Smooth muscle cell (in vitro differentiated cells): Measurements from ENCODE around the gene OR4L1. TPM values are rescaled to one million over a fixed set of nuclear protein-coding genes. Genes with fewer than 3 reads are reported as not detected.

ENCODE experiments used
- DNase-seq: peaks from one replicate; lab custom pipeline; 2025; ENCODE audit not compliant: unreplicated experiment; lab: John Stamatoyannopoulos, UW
- H2AFZ ChIP-seq: fragments of 200-600 bp; sonication (generic); 2 replicates; pipeline ENCODE4 v1.6.0; 2016; ENCODE audit warnings: antibody characterized with exemption, low read depth, mild to moderate bottlenecking
- H3F3A ChIP-seq: fragments of 200-600 bp; sonication (generic); 2 replicates; pipeline ENCODE4 v1.6.0; 2017; ENCODE audit warnings: antibody characterized with exemption, low read depth
- H3K27ac ChIP-seq: fragments of 200-600 bp; sonication (generic); 2 replicates; pipeline ENCODE4 v1.5.1; 2016; ENCODE audit warnings: low read depth, mild to moderate bottlenecking
- H3K27me3 ChIP-seq: fragments of 200-600 bp; sonication (generic); 2 replicates; pipeline ENCODE4 v1.6.1; 2016; ENCODE audit warnings: low read depth, mild to moderate bottlenecking
- H3K36me3 ChIP-seq: fragments of 200-600 bp; sonication (generic); 2 replicates; pipeline ENCODE4 v1.5.1; 2016; ENCODE audit warnings: low read depth
- H3K4me1 ChIP-seq: fragments of 200-600 bp; sonication (generic); 2 replicates; pipeline ENCODE4 v1.5.1; 2016; ENCODE audit warnings: low read depth
- H3K4me2 ChIP-seq: fragments of 200-600 bp; sonication (generic); 2 replicates; pipeline ENCODE4 v1.6.0; 2016; ENCODE audit warnings: mild to moderate bottlenecking
- H3K4me3 ChIP-seq: fragments of 200-600 bp; sonication (generic); 2 replicates; pipeline ENCODE4 v1.5.1; 2016; ENCODE audit warnings: mild to moderate bottlenecking
- H3K79me2 ChIP-seq: fragments of 200-600 bp; sonication (generic); 2 replicates; pipeline ENCODE4 v1.6.0; 2016; ENCODE audit warnings: low read depth, mild to moderate bottlenecking
- H3K9ac ChIP-seq: fragments of 200-600 bp; sonication (generic); 2 replicates; pipeline ENCODE4 v1.6.0; 2016; ENCODE audit warnings: low read depth
- H3K9me3 ChIP-seq: fragments of 200-600 bp; sonication (generic); replicated peaks from 2 replicates; pipeline ENCODE4 v1.5.1; 2016; ENCODE audit warnings: low read depth
- H4K20me1 ChIP-seq: fragments of 200-600 bp; sonication (generic); 2 replicates; pipeline ENCODE4 v1.6.0; 2016; ENCODE audit warnings: low read depth
- WGBS: methylation state at CpG from one replicate; pipeline ENCODE4 v1.1.7; 2016; ENCODE audit warnings: low lambda C conversion rate; 5-methylcytosine and 5-hydroxymethylcytosine counted together
- polyA plus RNA-seq: library from polyadenylated mRNA; unstranded; fragments of >200 nt; fragmentation: Nextera tagmentation; extraction: Ambion mirVana; gene quantifications from 2 replicates; pipeline ENCODE4 v1.2.1, GENCODE V29; 2016
- total RNA-seq: library from RNA; depleted of rRNA; stranded (reverse); fragments of >200 nt; gene quantifications from 2 replicates; pipeline ENCODE4 v1.2.3, GENCODE V29; 2014
- TF ChIP-seq, protein P1 (sequence below): fragments of 200-600 bp; sonication (generic); IDR thresholded peaks from 2 replicates; pipeline ENCODE4 v1.5.1; 2017; ENCODE audit warnings: borderline replicate concordance, mild to moderate bottlenecking, antibody characterized with exemption; ENCODE audit not compliant: insufficient read depth, poor library complexity, severe bottlenecking

OR4L1 gene
- total and polyA plus RNA-seq, 2 experiments from 2014 or later = not detected

DNA sequence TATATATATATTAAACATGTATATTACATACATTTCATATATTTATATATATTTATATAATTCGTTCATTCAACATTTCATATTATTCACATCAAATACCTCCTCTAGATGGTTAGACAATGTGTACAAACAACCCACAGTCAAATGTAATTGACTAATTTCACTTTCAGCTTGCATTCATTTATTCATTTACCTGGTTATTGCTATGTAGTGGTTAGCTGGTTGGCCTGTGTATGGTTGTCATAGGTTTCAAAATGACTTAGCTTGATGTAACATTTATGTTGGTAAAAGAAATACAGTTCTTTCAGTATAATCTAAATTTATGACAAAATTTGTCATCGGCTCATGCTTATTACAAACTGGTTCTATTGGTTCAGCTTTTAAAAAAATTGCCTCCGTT is 24.4 kb upstream of the OR4L1 start:
- no peak for DNase-seq
- H3K27ac ChIP-seq = no peak overlapping the region
- H3K9me3 ChIP-seq = peaks cover 4% of the 10 kb centered on the region
- no peaks in the 10 kb centered on the region for H3K79me2 ChIP-seq
- H3F3A ChIP-seq = no peaks in the 10 kb centered on the region
- 64% methylated on average over 3 of the region's 3 CpGs for WGBS
- H3K4me2 ChIP-seq = no peak overlapping the region
- no peak overlapping the region for H3K4me3 ChIP-seq
- H3K36me3 ChIP-seq = no peaks in the 10 kb centered on the region
- no peak overlapping the region for H2AFZ ChIP-seq
- TF ChIP-seq, protein P1, sequence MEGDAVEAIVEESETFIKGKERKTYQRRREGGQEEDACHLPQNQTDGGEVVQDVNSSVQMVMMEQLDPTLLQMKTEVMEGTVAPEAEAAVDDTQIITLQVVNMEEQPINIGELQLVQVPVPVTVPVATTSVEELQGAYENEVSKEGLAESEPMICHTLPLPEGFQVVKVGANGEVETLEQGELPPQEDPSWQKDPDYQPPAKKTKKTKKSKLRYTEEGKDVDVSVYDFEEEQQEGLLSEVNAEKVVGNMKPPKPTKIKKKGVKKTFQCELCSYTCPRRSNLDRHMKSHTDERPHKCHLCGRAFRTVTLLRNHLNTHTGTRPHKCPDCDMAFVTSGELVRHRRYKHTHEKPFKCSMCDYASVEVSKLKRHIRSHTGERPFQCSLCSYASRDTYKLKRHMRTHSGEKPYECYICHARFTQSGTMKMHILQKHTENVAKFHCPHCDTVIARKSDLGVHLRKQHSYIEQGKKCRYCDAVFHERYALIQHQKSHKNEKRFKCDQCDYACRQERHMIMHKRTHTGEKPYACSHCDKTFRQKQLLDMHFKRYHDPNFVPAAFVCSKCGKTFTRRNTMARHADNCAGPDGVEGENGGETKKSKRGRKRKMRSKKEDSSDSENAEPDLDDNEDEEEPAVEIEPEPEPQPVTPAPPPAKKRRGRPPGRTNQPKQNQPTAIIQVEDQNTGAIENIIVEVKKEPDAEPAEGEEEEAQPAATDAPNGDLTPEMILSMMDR = no peak
- no peaks in the 10 kb centered on the region for H3K27me3 ChIP-seq
- no peak overlapping the region for H3K9ac ChIP-seq
- no peaks in the 10 kb centered on the region for H3K4me1 ChIP-seq
- H4K20me1 ChIP-seq = no peaks in the 10 kb centered on the region

DNA sequence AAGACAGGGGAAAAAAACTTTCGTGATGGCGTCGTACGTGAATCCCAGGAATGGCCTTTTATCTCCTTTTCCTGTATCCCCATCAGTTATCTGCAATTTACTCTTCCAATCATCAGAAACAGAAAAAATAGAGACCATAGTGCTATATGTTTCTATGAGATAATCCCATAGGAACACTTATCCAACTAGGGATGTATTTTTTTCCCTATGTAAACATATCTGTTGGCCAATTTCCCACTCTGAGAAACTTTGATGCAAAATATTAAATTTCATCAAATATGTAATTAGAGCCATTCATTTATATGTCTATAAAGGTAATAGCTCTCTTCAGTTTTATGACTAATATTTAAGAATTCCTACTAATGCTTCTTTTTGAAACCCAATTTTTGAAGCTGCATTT is 23.9 kb upstream of the OR4L1 start, which contains the start of gene OR4K13:
TSS of gene OR4K13 (minus strand) at position 101 of the 400 bp plus-strand sequence. CDS start 1,280 bp downstream, outside the sequence.
- Histone ChIP-seq H3K4me2 (no peak within 1 kb of the TSS), H3K9me3 (peaks cover 4% of the 10 kb centered on the region), H4K20me1 (no peaks in the 10 kb centered on the region), H3K27ac (no peak within 1 kb of the TSS), H3K27me3 (no peaks in the 10 kb centered on the region), H3K9ac (no peak within 1 kb of the TSS), H3F3A (no peaks in the 10 kb centered on the region), H3K4me1 (no peaks in the 10 kb centered on the region), H3K4me3 (no peak within 1 kb of the TSS), H3K36me3 (no peaks in the 10 kb centered on the region), H2AFZ (no peak within 1 kb of the TSS), H3K79me2 (no peaks in the 10 kb centered on the region)
- TF ChIP-seq, protein P1 = no peak
- WGBS = 91% methylated on average over 4 of the region's 4 CpGs
- DNase-seq = no peak

DNA sequence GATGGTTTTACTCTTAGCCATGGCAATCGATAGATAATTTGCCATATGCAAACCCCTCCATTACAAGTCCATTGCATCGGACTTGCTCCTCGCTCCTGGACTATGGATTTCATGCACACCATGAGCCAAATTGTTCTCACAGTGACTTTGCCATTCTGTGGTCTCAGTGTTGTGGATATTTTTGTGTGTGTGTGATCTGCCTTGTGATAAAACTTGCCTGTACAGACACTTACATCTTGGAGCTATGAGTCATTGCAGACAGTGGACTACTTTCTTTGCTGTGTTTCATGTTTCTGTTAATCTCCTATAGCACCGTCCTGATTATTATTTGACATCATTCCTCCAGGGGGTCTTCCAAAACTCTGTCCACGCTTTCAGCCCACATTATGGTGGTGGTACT is 15.6 kb upstream of the OR4L1 start:
- no peaks in the 10 kb centered on the region for H4K20me1 ChIP-seq
- H3K4me2 ChIP-seq = no peak overlapping the region
- H3K79me2 ChIP-seq = no peaks in the 10 kb centered on the region
- WGBS = 61% methylated on average over 5 of the region's 5 CpGs
- no peaks in the 10 kb centered on the region for H3K4me1 ChIP-seq
- H3K9ac ChIP-seq = no peak overlapping the region
- H3K4me3 ChIP-seq = no peak overlapping the region
- H2AFZ ChIP-seq = no peak overlapping the region
- H3K9me3 ChIP-seq = no peaks in the 10 kb centered on the region
- H3K27ac ChIP-seq = no peak overlapping the region
- H3K36me3 ChIP-seq = no peaks in the 10 kb centered on the region
- H3K27me3 ChIP-seq = no peaks in the 10 kb centered on the region
- DNase-seq = no peak
- no peaks in the 10 kb centered on the region for H3F3A ChIP-seq
- TF ChIP-seq, protein P1 = no peak

DNA sequence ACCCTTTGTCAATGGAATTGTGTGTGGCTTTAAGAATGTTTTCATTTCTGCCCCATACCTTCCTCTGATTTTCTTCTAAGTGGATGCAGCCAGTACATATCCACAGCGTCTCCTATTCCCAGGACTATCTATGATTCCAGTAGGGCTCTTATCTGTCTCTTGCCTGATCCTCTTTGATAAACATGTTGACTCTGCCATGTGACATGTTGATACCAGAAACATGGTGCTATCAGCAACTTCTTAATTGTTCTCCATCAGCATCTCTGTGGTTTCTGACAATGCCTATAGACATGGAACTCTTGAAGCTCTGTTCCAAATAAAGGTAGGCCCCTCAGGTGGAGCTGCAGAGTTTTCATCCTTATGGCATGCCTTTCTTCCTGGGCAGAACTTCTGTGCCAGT is 11.6 kb upstream of the OR4L1 start:
- Histone ChIP-seq H3F3A (no peaks in the 10 kb centered on the region), H3K4me2 (no peak overlapping the region), H3K4me1 (no peaks in the 10 kb centered on the region), H3K79me2 (no peaks in the 10 kb centered on the region), H3K27me3 (no peaks in the 10 kb centered on the region), H3K36me3 (no peaks in the 10 kb centered on the region), H3K27ac (no peak overlapping the region), H3K9ac (no peak overlapping the region), H3K9me3 (no peaks in the 10 kb centered on the region), H4K20me1 (no peaks in the 10 kb centered on the region), H3K4me3 (no peak overlapping the region), H2AFZ (no peak overlapping the region)
- WGBS = 34% methylated on average over 1 of the region's 1 CpG
- no peak for DNase-seq
- TF ChIP-seq, protein P1 = no peak
